Chondrocyte (in vitro differentiated cells): ENCODE data around the gene CACNA1C. TPM values are rescaled to one million over a fixed set of nuclear protein-coding genes. Genes with fewer than 3 reads are reported as not detected.
A peak's percentile ranks its signal among the peaks of the same experiment; 100 is the strongest.

Experiments
- DNase-seq: peaks from one replicate; pipeline ENCODE4 v3.0.0; 2021; ENCODE audit warnings: mixed read lengths, low spot score
- H3K27ac Mint-ChIP-seq: one replicate; pipeline ENCODE4 v1.8.0; 2021; ENCODE audit warnings: mild to moderate bottlenecking, moderate library complexity, mixed read lengths; ENCODE audit not compliant: unreplicated experiment
- H3K27me3 Mint-ChIP-seq: 2 replicates; pipeline ENCODE4 v1.8.0; 2021; ENCODE audit warnings: low read depth, mixed read lengths
- H3K36me3 Mint-ChIP-seq: 2 replicates; pipeline ENCODE4 v1.8.0; 2021; ENCODE audit warnings: low read depth, mixed read lengths
- H3K4me1 Mint-ChIP-seq: 2 replicates; pipeline ENCODE4 v1.8.0; 2021; ENCODE audit warnings: low read depth, mild to moderate bottlenecking, mixed read lengths
- H3K4me3 Mint-ChIP-seq: one replicate; pipeline ENCODE4 v1.8.0; 2021; ENCODE audit warnings: mild to moderate bottlenecking, moderate library complexity, mixed read lengths; ENCODE audit not compliant: unreplicated experiment
- H3K9me3 Mint-ChIP-seq: 2 replicates; pipeline ENCODE4 v1.8.0; 2021; ENCODE audit warnings: low read depth, mixed read lengths
- total RNA-seq: library from RNA; stranded (reverse); gene quantifications from 3 replicates; pipeline ENCODE4 v1.2.1, GENCODE V29; 2021
- TF ChIP-seq, protein P1 (sequence below): fragments of 200-600 bp; sonication (generic); IDR thresholded peaks from 2 replicates; pipeline ENCODE4 v1.5.0; 2021; ENCODE audit warnings: antibody characterized with exemption, mild to moderate bottlenecking, moderate library complexity

The CACNA1C gene
- total RNA-seq, 1 donor from 2014 or later = 27.0 TPM

DNA sequence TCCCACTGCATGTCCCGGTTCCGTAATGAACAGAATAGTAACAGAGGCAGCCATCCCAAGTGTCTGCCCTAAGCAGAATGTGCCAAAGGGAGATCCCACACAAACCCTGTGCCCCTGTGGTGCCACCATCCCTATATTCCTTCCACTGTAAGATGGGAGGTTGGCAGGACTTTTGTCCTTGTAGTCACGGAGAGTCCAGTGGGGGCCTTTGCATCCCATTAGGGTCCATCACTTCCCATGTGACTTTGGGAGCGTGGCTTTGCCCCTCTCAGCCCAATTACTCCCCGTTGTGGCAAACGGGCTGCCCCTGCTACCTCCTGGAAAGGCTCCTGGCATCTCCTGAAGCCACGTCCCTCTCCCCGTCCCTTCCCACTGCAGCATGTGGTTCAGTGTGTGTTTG lies 552.5 kb downstream of the CACNA1C start:
- no peak for DNase-seq
- no peak overlapping the region for H3K4me3 Mint-ChIP-seq
- H3K9me3 Mint-ChIP-seq = no peaks in the 10 kb centered on the region
- peaks cover 48% of the 10 kb centered on the region for H3K36me3 Mint-ChIP-seq
- H3K27ac Mint-ChIP-seq = no peak overlapping the region
- H3K4me1 Mint-ChIP-seq = peaks cover 15% of the 10 kb centered on the region
- TF ChIP-seq, protein P1, sequence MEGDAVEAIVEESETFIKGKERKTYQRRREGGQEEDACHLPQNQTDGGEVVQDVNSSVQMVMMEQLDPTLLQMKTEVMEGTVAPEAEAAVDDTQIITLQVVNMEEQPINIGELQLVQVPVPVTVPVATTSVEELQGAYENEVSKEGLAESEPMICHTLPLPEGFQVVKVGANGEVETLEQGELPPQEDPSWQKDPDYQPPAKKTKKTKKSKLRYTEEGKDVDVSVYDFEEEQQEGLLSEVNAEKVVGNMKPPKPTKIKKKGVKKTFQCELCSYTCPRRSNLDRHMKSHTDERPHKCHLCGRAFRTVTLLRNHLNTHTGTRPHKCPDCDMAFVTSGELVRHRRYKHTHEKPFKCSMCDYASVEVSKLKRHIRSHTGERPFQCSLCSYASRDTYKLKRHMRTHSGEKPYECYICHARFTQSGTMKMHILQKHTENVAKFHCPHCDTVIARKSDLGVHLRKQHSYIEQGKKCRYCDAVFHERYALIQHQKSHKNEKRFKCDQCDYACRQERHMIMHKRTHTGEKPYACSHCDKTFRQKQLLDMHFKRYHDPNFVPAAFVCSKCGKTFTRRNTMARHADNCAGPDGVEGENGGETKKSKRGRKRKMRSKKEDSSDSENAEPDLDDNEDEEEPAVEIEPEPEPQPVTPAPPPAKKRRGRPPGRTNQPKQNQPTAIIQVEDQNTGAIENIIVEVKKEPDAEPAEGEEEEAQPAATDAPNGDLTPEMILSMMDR = no peak
- H3K27me3 Mint-ChIP-seq = no peaks in the 10 kb centered on the region

DNA sequence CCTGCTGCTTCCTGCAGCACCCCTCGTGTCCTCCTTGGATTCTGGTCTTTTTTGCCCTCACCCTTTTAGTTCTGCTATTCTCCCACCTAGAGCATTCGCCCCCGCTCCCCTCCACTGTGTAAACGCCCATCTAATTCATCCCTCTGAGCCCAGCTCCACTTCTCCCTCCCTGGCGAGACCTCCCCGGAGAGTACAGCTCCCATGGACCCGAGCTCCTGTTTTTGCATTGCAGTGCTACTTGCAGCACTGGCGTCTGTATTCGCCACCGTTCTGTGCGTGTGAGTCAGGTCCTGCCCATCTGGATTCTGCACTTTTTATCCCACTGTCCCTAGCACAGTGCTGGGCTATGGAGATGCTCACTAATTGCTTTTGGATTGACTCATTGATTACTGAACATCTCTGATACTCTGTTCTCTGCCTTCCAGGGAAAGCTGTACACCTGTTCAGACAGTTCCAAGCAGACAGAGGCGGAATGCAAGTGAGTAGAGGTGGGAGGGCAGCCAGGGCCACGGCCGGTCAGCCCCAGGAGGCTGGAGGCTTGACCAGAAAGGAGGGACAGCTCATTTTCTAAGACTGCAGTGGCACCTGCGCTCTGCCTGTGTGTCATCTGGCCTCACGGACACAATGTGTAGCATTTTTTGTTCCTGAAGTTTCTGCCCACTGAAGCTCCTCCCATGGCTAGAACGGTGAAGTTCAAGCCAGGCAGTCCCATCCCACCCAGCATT lies 553.6 kb downstream of the CACNA1C start:
- no peak overlapping the region for H3K4me3 Mint-ChIP-seq
- peaks cover 52% of the 10 kb centered on the region for H3K36me3 Mint-ChIP-seq
- no peaks in the 10 kb centered on the region for H3K9me3 Mint-ChIP-seq

DNA sequence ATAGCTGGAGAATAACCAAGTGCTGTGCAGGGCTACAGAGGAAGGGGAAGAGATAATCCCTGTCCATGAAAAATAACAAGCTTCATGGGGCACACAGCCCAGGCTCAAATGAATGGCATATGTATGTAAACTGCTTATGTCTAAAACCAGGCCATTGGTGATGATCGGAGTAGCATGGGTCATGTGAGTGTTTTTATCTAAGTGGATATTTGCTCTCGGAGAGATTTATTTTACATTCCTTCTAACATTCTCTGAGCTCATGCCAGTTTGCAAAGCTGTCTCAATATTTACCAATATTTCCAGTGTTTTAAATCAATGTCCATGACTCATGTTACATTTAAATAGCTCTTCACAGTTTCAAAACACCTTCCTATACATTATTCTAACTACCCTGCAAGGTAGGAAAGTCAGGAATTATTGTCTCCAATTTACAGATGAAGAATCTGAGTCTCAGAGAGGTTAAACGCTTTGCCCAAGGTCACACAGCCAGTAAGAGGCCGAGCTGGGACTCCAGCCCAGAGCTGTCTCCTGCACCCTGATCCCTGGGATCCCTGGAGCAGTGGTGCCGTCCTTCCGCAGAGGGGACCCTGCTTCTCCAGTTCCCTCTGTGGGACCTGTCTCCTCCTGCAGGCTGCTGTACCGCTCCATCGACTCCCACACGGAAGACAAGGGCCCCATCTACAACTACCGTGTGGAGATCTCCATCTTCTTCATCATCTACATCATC lies 555.3 kb downstream of the CACNA1C start:
- H3K9me3 Mint-ChIP-seq = no peaks in the 10 kb centered on the region
- peaks cover 29% of the 10 kb centered on the region for H3K4me1 Mint-ChIP-seq
- TF ChIP-seq, protein P1 = no peak
- H3K4me3 Mint-ChIP-seq = no peak overlapping the region
- H3K27ac Mint-ChIP-seq = no peak overlapping the region
- H3K36me3 Mint-ChIP-seq = peaks cover 46% of the 10 kb centered on the region
- no peaks in the 10 kb centered on the region for H3K27me3 Mint-ChIP-seq
- peak; percentile 65 for DNase-seq

More for the DNA sequence above, 553.6 kb downstream of the CACNA1C start:
- Mint-ChIP-seq H3K4me1 (peaks cover 15% of the 10 kb centered on the region), H3K27me3 (no peaks in the 10 kb centered on the region), H3K27ac (no peak overlapping the region)
- TF ChIP-seq, protein P1 = no peak
- DNase-seq = no peak

DNA sequence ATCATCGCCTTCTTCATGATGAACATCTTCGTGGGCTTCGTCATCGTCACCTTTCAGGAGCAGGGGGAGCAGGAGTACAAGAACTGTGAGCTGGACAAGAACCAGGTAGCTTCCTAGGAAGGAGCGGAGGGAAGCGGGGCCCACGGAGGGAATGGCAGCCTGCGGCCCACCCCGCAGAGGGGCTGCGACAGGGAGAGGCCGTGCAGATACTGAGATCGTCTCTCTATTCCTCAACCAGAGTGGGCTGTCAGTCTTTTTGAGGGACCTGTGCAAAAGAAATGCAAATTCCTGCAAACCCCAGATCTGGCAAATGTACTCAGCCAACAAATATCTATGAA lies 555.8 kb downstream of the CACNA1C start:
- Mint-ChIP-seq H3K27me3 (no peaks in the 10 kb centered on the region), H3K36me3 (peaks cover 45% of the 10 kb centered on the region), H3K9me3 (no peaks in the 10 kb centered on the region), H3K27ac (peak overlapping the region; percentile 24), H3K4me1 (peaks cover 34% of the 10 kb centered on the region), H3K4me3 (no peak overlapping the region)
- DNase-seq = no peak
- TF ChIP-seq, protein P1 = no peak

DNA sequence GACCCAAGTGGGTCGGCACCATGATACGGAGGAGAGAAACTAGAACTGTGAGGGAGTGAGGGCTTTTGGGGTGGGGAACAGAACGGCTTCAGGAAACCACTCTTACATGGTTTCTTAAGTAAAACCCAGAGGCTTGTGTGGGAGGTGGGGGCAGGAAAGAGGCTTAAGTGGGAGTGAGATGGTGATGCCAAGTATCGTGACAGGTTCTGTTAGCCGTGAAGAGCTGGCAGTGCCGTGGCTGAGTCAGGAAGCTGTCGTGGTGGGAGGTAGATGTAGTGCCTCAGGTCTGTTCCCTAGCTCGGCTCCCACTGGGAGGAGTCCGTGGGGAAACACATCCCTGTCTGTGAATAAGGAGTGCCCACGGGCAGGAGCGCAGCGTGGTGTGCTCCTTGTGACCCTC lies 556.2 kb downstream of the CACNA1C start:
- TF ChIP-seq, protein P1 = no peak
- no peaks in the 10 kb centered on the region for H3K9me3 Mint-ChIP-seq
- H3K27me3 Mint-ChIP-seq = no peaks in the 10 kb centered on the region
- peaks cover 43% of the 10 kb centered on the region for H3K36me3 Mint-ChIP-seq
- no peak for DNase-seq
- H3K4me1 Mint-ChIP-seq = peaks cover 38% of the 10 kb centered on the region
- H3K4me3 Mint-ChIP-seq = no peak overlapping the region
- peak overlapping the region; percentile 76 for H3K27ac Mint-ChIP-seq
